Measurements from ENCODE around the gene KMT2B.

KMT2B gene

GRCh38 chr19:35673121-35673804 lies 44.5 kb upstream of the KMT2B start (continued):
- TF ChIP-seq ZBTB11 (tag by site-specific recombination; conservative IDR thresholded peaks at IDR 0.05; ENCODE audit: low read depth) (no peak), ZNF266 (tag by site-specific recombination; IDR thresholded peaks at IDR 0.05; ENCODE audit: low read depth) (no peak), ZBTB17 (tag by site-specific recombination; IDR thresholded peaks at IDR 0.05) (peak; percentile 31; the same call in 1 of the 2 replicates), ZNF350 (tag by site-specific recombination; IDR thresholded peaks at IDR 0.05) (no peak), ZNF112 (tag by site-specific recombination; IDR thresholded peaks at IDR 0.05) (no peak), ZNF211 (tag by site-specific recombination; IDR thresholded peaks at IDR 0.05; ENCODE audit: low read depth) (no peak), ZSCAN16 (tag by site-specific recombination; IDR thresholded peaks at IDR 0.05) (no peak), ZNF221 (tag by site-specific recombination; IDR thresholded peaks at IDR 0.05; ENCODE audit: borderline replicate concordance) (no peak), GLI2 (tag by site-specific recombination; IDR thresholded peaks at IDR 0.05; ENCODE audit: borderline replicate concordance, low read depth) (no peak), ZNF626 (tag by site-specific recombination; IDR thresholded peaks at IDR 0.05) (no peak), MYNN (tag by site-specific recombination; IDR thresholded peaks at IDR 0.05; ENCODE audit: borderline replicate concordance) (no peak), ZNF776 (tag by site-specific recombination; IDR thresholded peaks at IDR 0.05; ENCODE audit: borderline replicate concordance) (no peak), ZNF121 (tag by site-specific recombination; IDR thresholded peaks at IDR 0.05) (no peak), ZNF169 (tag by site-specific recombination; IDR thresholded peaks at IDR 0.05) (no peak), ZNF280C (tag by site-specific recombination; IDR thresholded peaks at IDR 0.05) (no peak), ZNF792 (tag by site-specific recombination; IDR thresholded peaks at IDR 0.05) (no peak), ZBTB21 (tag by site-specific recombination; IDR thresholded peaks at IDR 0.05) (0 out of 2 replicates have a peak, but pooled peaks have one; percentile 7), ZNF302 (tag by site-specific recombination; IDR thresholded peaks at IDR 0.05; ENCODE audit: low read depth) (no peak), GLIS1 (tag by site-specific recombination; IDR thresholded peaks at IDR 0.05) (no peak), ZNF518A (tag by site-specific recombination; conservative IDR thresholded peaks at IDR 0.05; ENCODE audit: low read depth) (no peak), ZNF558 (tag by site-specific recombination; IDR thresholded peaks at IDR 0.05) (no peak)
- TF ChIP-seq, protein P1, sequence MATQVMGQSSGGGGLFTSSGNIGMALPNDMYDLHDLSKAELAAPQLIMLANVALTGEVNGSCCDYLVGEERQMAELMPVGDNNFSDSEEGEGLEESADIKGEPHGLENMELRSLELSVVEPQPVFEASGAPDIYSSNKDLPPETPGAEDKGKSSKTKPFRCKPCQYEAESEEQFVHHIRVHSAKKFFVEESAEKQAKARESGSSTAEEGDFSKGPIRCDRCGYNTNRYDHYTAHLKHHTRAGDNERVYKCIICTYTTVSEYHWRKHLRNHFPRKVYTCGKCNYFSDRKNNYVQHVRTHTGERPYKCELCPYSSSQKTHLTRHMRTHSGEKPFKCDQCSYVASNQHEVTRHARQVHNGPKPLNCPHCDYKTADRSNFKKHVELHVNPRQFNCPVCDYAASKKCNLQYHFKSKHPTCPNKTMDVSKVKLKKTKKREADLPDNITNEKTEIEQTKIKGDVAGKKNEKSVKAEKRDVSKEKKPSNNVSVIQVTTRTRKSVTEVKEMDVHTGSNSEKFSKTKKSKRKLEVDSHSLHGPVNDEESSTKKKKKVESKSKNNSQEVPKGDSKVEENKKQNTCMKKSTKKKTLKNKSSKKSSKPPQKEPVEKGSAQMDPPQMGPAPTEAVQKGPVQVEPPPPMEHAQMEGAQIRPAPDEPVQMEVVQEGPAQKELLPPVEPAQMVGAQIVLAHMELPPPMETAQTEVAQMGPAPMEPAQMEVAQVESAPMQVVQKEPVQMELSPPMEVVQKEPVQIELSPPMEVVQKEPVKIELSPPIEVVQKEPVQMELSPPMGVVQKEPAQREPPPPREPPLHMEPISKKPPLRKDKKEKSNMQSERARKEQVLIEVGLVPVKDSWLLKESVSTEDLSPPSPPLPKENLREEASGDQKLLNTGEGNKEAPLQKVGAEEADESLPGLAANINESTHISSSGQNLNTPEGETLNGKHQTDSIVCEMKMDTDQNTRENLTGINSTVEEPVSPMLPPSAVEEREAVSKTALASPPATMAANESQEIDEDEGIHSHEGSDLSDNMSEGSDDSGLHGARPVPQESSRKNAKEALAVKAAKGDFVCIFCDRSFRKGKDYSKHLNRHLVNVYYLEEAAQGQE (tag by site-specific recombination; IDR thresholded peaks at IDR 0.05): no peak
- TF ChIP-seq, protein P2, sequence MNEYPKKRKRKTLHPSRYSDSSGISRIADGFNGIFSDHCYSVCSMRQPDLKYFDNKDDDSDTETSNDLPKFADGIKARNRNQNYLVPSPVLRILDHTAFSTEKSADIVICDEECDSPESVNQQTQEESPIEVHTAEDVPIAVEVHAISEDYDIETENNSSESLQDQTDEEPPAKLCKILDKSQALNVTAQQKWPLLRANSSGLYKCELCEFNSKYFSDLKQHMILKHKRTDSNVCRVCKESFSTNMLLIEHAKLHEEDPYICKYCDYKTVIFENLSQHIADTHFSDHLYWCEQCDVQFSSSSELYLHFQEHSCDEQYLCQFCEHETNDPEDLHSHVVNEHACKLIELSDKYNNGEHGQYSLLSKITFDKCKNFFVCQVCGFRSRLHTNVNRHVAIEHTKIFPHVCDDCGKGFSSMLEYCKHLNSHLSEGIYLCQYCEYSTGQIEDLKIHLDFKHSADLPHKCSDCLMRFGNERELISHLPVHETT (tag by site-specific recombination; IDR thresholded peaks at IDR 0.05): no peak
